Measurements from ENCODE around the gene RNF38. TPM values are rescaled to one million over a fixed set of nuclear protein-coding genes. Genes with fewer than 3 reads are reported as not detected.
A peak's percentile ranks its signal among the peaks of the same experiment; 100 is the strongest.
"Not testable (repeated sequence)": the region's sequence is repeated elsewhere in the genome, so short reads cannot be mapped to it uniquely, and the experiment has no call there.

Gene RNF38
- total RNA-seq, 1 experiment from 2014 or later: 18.6 TPM

GRCh38 chr9:36409076-36409475 is 9.0 kb upstream of the RNF38 start:
- ChIA-PET CTCF (interaction anchor here (0.5 to 9.1 kb wide), 9 partner anchors 8 to 179 kb away, joined by 3 to 253 read pairs (median 5); no protein-coding TSS in a partner anchor), POLR2A (interaction anchor here (1.3 kb wide), 2 partner anchors 14 to 39 kb away, joined by 3 read pairs; no protein-coding TSS in a partner anchor)
- DNase-seq (ENCODE audit: unreplicated experiment); H3K4me3 Mint-ChIP-seq (ENCODE audit: unreplicated experiment); H3K36me3 Mint-ChIP-seq (ENCODE audit: insufficient read depth, unreplicated experiment); H3K9me3 Mint-ChIP-seq (ENCODE audit: unreplicated experiment); H3K27me3 Mint-ChIP-seq (ENCODE audit: insufficient read depth, unreplicated experiment); BruUV-seq (replicated peaks); H3K27ac Mint-ChIP-seq (ENCODE audit: low read depth, unreplicated experiment); H3K4me1 Mint-ChIP-seq (ENCODE audit: insufficient read depth, unreplicated experiment); intact Hi-C loops (cut with micrococcal nuclease): not testable (repeated sequence)

GRCh38 chr9:36407122-36407723 is 7.2 kb upstream of the RNF38 start:
- CTCF ChIA-PET: interaction anchor here (0.5 to 9.1 kb wide), 47 partner anchors 10 to 1375 kb away, joined by 3 to 253 read pairs (median 4); no protein-coding TSS in a partner anchor
- no peak overlapping the region for H3K27ac Mint-ChIP-seq (ENCODE audit: low read depth, unreplicated experiment)
- peak; percentile 61 for DNase-seq (ENCODE audit: unreplicated experiment)
- no TSS peak for BruUV-seq (replicated peaks)
- no peak overlapping the region for H3K4me3 Mint-ChIP-seq (ENCODE audit: unreplicated experiment)
- intact Hi-C loops (cut with micrococcal nuclease): loop anchor here (1.0 kb wide), 3 partner anchors 43 to 322 kb away; no protein-coding TSS in a partner anchor
- no peaks in the 10 kb centered on the region for H3K9me3 Mint-ChIP-seq (ENCODE audit: unreplicated experiment)
- peaks cover 8% of the 10 kb centered on the region for H3K4me1 Mint-ChIP-seq (ENCODE audit: insufficient read depth, unreplicated experiment)
- POLR2A ChIA-PET: interaction anchor here (0.6 to 2.1 kb wide), 11 partner anchors 10 to 740 kb away, joined by 3 to 15 read pairs (median 4); no protein-coding TSS in a partner anchor
- peaks cover 7% of the 10 kb centered on the region for H3K36me3 Mint-ChIP-seq (ENCODE audit: insufficient read depth, unreplicated experiment)
- no peaks in the 10 kb centered on the region for H3K27me3 Mint-ChIP-seq (ENCODE audit: insufficient read depth, unreplicated experiment)
- TF ChIP-seq CTCF (IDR thresholded peaks at IDR 0.05; ENCODE audit: unreplicated experiment): peak; percentile 82

- Mint-ChIP-seq H3K27ac (ENCODE audit: low read depth, unreplicated experiment) (no peak overlapping the region), H3K4me1 (ENCODE audit: insufficient read depth, unreplicated experiment) (peaks cover 27% of the 10 kb centered on the region), H3K4me3 (ENCODE audit: unreplicated experiment) (no peak overlapping the region), H3K27me3 (ENCODE audit: insufficient read depth, unreplicated experiment) (no peaks in the 10 kb centered on the region), H3K9me3 (ENCODE audit: unreplicated experiment) (no peaks in the 10 kb centered on the region), H3K36me3 (ENCODE audit: insufficient read depth, unreplicated experiment) (peaks cover 14% of the 10 kb centered on the region)
- no peak for DNase-seq (ENCODE audit: unreplicated experiment)
- BruUV-seq (replicated peaks): no TSS peak
- intact Hi-C loops (cut with micrococcal nuclease): no loop called here
- CTCF ChIA-PET: interaction anchor here (0.5 to 9.1 kb wide), 6 partner anchors 10 to 153 kb away, joined by 3 to 253 read pairs (median 4); no protein-coding TSS in a partner anchor
- POLR2A ChIA-PET: interaction anchor here (0.7 to 3.0 kb wide), 6 partner anchors 10 to 175 kb away, joined by 3 to 8 read pairs (median 3); no protein-coding TSS in a partner anchor
- no peak for TF ChIP-seq CTCF (IDR thresholded peaks at IDR 0.05; ENCODE audit: unreplicated experiment)
Measured at GRCh38 chr9:36402536-36402935, 2.5 kb upstream of the RNF38 start.

- POLR2A ChIA-PET: interaction anchor here (0.7 to 3.0 kb wide), 6 partner anchors 9 to 176 kb away, joined by 3 to 8 read pairs (median 3); no protein-coding TSS in a partner anchor
- no peak for TF ChIP-seq CTCF (IDR thresholded peaks at IDR 0.05; ENCODE audit: unreplicated experiment)
- H3K4me3 Mint-ChIP-seq (ENCODE audit: unreplicated experiment): peak overlapping the region; percentile 78
- peaks cover 9% of the 10 kb centered on the region for H3K36me3 Mint-ChIP-seq (ENCODE audit: insufficient read depth, unreplicated experiment)
- BruUV-seq (replicated peaks): no TSS peak
- H3K27me3 Mint-ChIP-seq (ENCODE audit: insufficient read depth, unreplicated experiment): no peaks in the 10 kb centered on the region
- intact Hi-C loops (cut with micrococcal nuclease): loop anchor here (2.0 kb wide), 1 partner anchor 153 kb away; no protein-coding TSS in a partner anchor
- no peak for DNase-seq (ENCODE audit: unreplicated experiment)
- no peaks in the 10 kb centered on the region for H3K9me3 Mint-ChIP-seq (ENCODE audit: unreplicated experiment)
- CTCF ChIA-PET: interaction anchor here (0.5 to 9.1 kb wide), 7 partner anchors 11 to 520 kb away, joined by 3 to 253 read pairs (median 3); no protein-coding TSS in a partner anchor
- H3K4me1 Mint-ChIP-seq (ENCODE audit: insufficient read depth, unreplicated experiment): peaks cover 23% of the 10 kb centered on the region
- H3K27ac Mint-ChIP-seq (ENCODE audit: low read depth, unreplicated experiment): peak overlapping the region; percentile 84
Measured at GRCh38 chr9:36401897-36402480, 1.9 kb upstream of the RNF38 start.

Data from MCF 10A (cell line).